IPS-18a (cell line): ENCODE results near the gene ECHDC3.

ENCODE experiments used
- H3K27ac ChIP-seq: one replicate; pipeline ENCODE4 v1.5.1; 2013; ENCODE audit warnings: low read length
- H3K27me3 ChIP-seq: one replicate; pipeline ENCODE4 v1.6.1; 2013; ENCODE audit warnings: mild to moderate bottlenecking, low read length; ENCODE audit not compliant: control insufficient read depth, insufficient read depth
- H3K36me3 ChIP-seq: one replicate; pipeline ENCODE4 v1.6.1; 2013; ENCODE audit warnings: low read depth, low read length; ENCODE audit not compliant: control insufficient read depth
- H3K4me1 ChIP-seq: one replicate; pipeline ENCODE4 v1.6.1; 2013; ENCODE audit warnings: low read depth, low read length; ENCODE audit not compliant: control insufficient read depth
- H3K4me3 ChIP-seq: one replicate; pipeline ENCODE4 v1.5.1; 2013; ENCODE audit warnings: low read length
- H3K9ac ChIP-seq: one replicate; pipeline ENCODE4 v1.6.1; 2013; ENCODE audit warnings: mild to moderate bottlenecking, low read length, moderate library complexity
- H3K9me3 ChIP-seq: one replicate; pipeline ENCODE4 v1.6.1; 2013; ENCODE audit warnings: low read depth, low read length; ENCODE audit not compliant: control insufficient read depth

Gene ECHDC3

DNA sequence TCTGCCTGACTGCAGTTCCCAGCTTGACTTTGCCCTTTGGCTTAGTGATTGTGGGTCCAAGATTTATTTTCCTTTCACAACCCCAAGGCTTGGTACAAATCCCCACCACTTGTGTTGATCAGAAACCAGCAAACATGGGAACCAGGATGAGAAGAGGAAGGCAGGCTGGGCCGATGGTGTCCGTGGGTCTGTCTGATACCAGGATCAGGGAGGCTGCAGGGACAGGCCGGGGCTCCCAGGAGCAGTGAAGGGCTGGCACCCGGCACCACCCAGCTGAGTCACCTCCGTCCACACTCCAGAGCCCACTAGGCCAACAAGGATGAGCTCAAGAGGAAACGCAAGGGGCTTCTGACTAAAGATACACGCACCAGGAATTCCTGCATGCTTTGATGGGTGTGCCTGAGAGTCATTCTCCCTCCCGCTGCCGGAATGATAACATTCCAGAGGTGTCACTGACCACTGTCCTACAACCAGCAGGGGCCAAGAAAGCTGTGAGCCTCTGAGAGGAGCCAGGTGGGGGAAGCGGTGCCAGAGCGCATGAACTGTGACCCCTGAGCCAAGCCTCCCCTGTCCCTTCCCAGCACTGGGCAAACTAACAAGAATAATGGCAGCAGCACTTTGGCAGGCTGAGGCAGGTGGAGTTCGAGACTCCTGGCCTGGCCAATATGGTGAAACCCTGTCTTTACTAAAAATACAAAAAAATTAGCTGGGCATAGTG lies 51.7 kb downstream of the ECHDC3 start:
- H3K4me1 ChIP-seq = peaks cover 5% of the 10 kb centered on the region
- H3K4me3 ChIP-seq = no peak overlapping the region
- no peak overlapping the region for H3K27ac ChIP-seq

GRCh38 chr10:11794566-11794965 lies 52.4 kb downstream of the ECHDC3 start:
- Histone ChIP-seq H3K9ac (no peak overlapping the region), H3K27me3 (no peaks in the 10 kb centered on the region), H3K36me3 (no peaks in the 10 kb centered on the region), H3K4me1 (peaks cover 5% of the 10 kb centered on the region), H3K4me3 (no peak overlapping the region), H3K9me3 (no peaks in the 10 kb centered on the region), H3K27ac (no peak overlapping the region)

More for the DNA sequence above, 51.7 kb downstream of the ECHDC3 start:
- H3K27me3 ChIP-seq = no peaks in the 10 kb centered on the region
- no peaks in the 10 kb centered on the region for H3K9me3 ChIP-seq
- no peaks in the 10 kb centered on the region for H3K36me3 ChIP-seq
- no peak overlapping the region for H3K9ac ChIP-seq

GRCh38 chr10:11795101-11795920 lies 53.1 kb downstream of the ECHDC3 start:
- H3K27ac ChIP-seq = no peak overlapping the region
- no peaks in the 10 kb centered on the region for H3K9me3 ChIP-seq
- no peak overlapping the region for H3K4me3 ChIP-seq
- H3K27me3 ChIP-seq = no peaks in the 10 kb centered on the region
- H3K4me1 ChIP-seq = peaks cover 8% of the 10 kb centered on the region
- H3K9ac ChIP-seq = no peak overlapping the region
- H3K36me3 ChIP-seq = no peaks in the 10 kb centered on the region

DNA sequence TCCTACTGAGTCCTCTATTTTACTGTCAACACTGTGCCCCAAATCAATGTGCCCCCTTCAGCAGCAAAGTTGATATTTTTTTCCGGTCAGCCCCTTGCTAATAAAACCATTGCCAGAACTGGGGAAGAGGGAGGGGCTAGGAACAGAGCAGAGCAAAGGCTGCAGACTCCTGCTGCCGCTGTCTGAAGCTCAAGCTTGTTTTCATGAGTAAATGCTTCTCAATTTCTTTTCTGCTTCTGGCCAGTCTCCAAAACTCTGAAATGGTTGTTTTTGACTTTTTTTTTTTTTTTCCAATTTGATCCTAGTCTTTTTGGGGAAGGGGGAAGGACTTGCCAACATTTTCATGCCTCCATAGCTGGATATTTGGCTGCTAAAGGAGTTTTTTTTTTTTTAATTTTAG lies 54.3 kb downstream of the ECHDC3 start:
- Histone ChIP-seq H3K9ac (no peak overlapping the region), H3K27me3 (no peaks in the 10 kb centered on the region), H3K27ac (no peak overlapping the region), H3K36me3 (no peaks in the 10 kb centered on the region), H3K4me1 (peaks cover 8% of the 10 kb centered on the region), H3K9me3 (no peaks in the 10 kb centered on the region), H3K4me3 (no peak overlapping the region)

- H3K9me3 ChIP-seq = no peaks in the 10 kb centered on the region
- no peaks in the 10 kb centered on the region for H3K27me3 ChIP-seq
- H3K9ac ChIP-seq = no peak overlapping the region
- no peak overlapping the region for H3K4me3 ChIP-seq
- H3K4me1 ChIP-seq = peaks cover 8% of the 10 kb centered on the region
- H3K36me3 ChIP-seq = no peaks in the 10 kb centered on the region
- H3K27ac ChIP-seq = no peak overlapping the region
Measured at GRCh38 chr10:11797281-11797680, 55.1 kb downstream of the ECHDC3 start.

GRCh38 chr10:11797847-11798633 lies 55.9 kb downstream of the ECHDC3 start:
- peaks cover 8% of the 10 kb centered on the region for H3K4me1 ChIP-seq
- peak overlapping the region; percentile 57 for H3K27ac ChIP-seq
- H3K9me3 ChIP-seq = no peaks in the 10 kb centered on the region
- no peak overlapping the region for H3K9ac ChIP-seq
- no peak overlapping the region for H3K4me3 ChIP-seq
- no peaks in the 10 kb centered on the region for H3K27me3 ChIP-seq
- no peaks in the 10 kb centered on the region for H3K36me3 ChIP-seq

DNA sequence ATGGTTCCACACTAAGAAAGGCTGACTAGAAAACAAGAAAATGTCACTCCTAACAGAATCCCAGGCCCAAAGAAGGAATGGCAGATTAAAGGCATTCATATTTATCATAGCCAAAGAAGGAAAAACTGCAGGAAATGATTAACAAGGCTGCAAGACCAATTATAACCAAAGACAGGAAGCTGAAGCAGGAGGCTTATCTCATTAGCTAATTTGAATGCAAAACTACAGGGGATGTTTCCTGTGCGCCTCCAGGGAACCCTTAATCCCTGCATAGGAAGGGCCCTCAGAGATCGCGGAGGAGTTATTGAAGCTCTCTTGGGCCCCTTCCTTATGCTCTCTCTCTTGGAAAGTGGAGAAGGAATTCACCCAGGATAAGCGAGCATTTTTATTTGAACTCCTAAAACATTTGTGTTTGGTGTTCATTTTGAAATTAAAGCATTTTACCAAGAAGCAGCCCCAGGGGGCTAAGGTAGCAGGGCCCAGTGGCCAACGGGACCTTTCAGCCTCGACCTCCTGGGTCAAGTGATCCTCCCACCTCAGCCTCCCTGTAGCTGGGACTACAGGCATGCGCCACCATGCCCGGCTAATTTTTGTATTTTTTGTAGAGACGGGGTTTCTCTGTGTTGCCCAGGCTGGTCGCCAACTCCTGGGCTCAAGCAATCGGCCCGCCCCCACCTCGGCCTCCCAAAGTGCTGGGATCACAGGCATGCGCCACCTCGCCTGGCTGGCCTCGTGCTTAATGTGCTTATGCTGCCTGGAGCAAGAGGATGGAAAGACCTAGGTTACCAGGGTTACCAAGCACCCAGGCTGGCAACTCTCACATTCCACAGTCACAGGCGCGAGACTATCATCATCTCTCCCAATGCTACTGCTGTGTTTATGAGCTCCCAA lies 56.9 kb downstream of the ECHDC3 start:
- H3K9me3 ChIP-seq = no peaks in the 10 kb centered on the region
- no peak overlapping the region for H3K27ac ChIP-seq
- H3K4me1 ChIP-seq = peaks cover 8% of the 10 kb centered on the region
- H3K27me3 ChIP-seq = no peaks in the 10 kb centered on the region
- no peaks in the 10 kb centered on the region for H3K36me3 ChIP-seq
- no peak overlapping the region for H3K9ac ChIP-seq
- H3K4me3 ChIP-seq = no peak overlapping the region

GRCh38 chr10:11799736-11800080 lies 57.5 kb downstream of the ECHDC3 start:
- Histone ChIP-seq H3K9me3 (no peaks in the 10 kb centered on the region), H3K27ac (no peak overlapping the region), H3K4me3 (no peak overlapping the region), H3K36me3 (no peaks in the 10 kb centered on the region), H3K9ac (no peak overlapping the region), H3K27me3 (no peaks in the 10 kb centered on the region), H3K4me1 (peaks cover 8% of the 10 kb centered on the region)

GRCh38 chr10:11804336-11804735 lies 62.2 kb downstream of the ECHDC3 start:
- Histone ChIP-seq H3K27ac (no peak overlapping the region), H3K27me3 (no peaks in the 10 kb centered on the region), H3K9me3 (no peaks in the 10 kb centered on the region), H3K4me3 (no peak overlapping the region), H3K4me1 (peaks cover 3% of the 10 kb centered on the region), H3K36me3 (no peaks in the 10 kb centered on the region), H3K9ac (no peak overlapping the region)

DNA sequence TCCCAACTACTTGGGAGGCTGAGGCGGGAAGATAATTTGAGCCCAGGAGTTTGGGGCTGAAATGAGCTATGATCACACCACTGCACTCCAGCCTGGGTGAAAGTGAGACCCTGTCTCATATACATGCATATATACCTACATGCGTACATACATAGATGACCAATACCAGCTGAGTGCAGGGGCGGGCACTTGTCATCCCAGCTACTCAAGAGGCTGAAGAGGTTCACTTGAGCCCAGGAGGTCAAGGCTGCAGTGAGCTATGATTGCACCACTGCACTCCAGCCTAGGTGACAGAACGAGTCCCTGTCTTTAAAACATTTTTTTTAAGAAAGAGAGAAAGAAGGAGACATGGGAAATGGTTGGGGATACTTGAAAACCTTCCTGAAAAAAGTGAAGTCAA lies 63.6 kb downstream of the ECHDC3 start:
- H3K4me1 ChIP-seq = no peaks in the 10 kb centered on the region
- no peak overlapping the region for H3K9ac ChIP-seq
- H3K27ac ChIP-seq = no peak overlapping the region
- H3K36me3 ChIP-seq = no peaks in the 10 kb centered on the region
- no peak overlapping the region for H3K4me3 ChIP-seq
- H3K27me3 ChIP-seq = no peaks in the 10 kb centered on the region
- no peaks in the 10 kb centered on the region for H3K9me3 ChIP-seq

- Histone ChIP-seq H3K4me1 (no peaks in the 10 kb centered on the region), H3K27ac (no peak overlapping the region), H3K9ac (no peak overlapping the region), H3K9me3 (no peaks in the 10 kb centered on the region), H3K27me3 (no peaks in the 10 kb centered on the region), H3K36me3 (no peaks in the 10 kb centered on the region), H3K4me3 (no peak overlapping the region)
Measured at GRCh38 chr10:11806706-11807105, 64.5 kb downstream of the ECHDC3 start.
